Kidney epithelial cell (primary cell): ENCODE data around the gene EXOC6B. TPM values are rescaled to one million over a fixed set of nuclear protein-coding genes. Genes with fewer than 3 reads are reported as not detected.
A peak's percentile ranks its signal among the peaks of the same experiment; 100 is the strongest.

Experiments
- DNase-seq: peaks from one replicate; pipeline ENCODE4 v3.0.0-alpha.2; 2010; ENCODE audit warnings: low read depth
- H3K27me3 ChIP-seq: 2 replicates; pipeline ENCODE4 v1.6.0; 2011; ENCODE audit warnings: low read length; ENCODE audit not compliant: control insufficient read depth, insufficient read depth
- H3K36me3 ChIP-seq: 2 replicates; pipeline ENCODE4 v1.5.1; 2011; ENCODE audit warnings: low read length; ENCODE audit not compliant: control insufficient read depth, insufficient read depth
- H3K4me3 ChIP-seq: 2 replicates; pipeline ENCODE4 v1.5.1; 2011; ENCODE audit warnings: low read depth, mild to moderate bottlenecking, control low read depth, low read length
- total RNA-seq: library from RNA; depleted of rRNA; stranded (reverse); fragments of >200 nt; gene quantifications from 2 replicates; pipeline ENCODE4 v1.2.3, GENCODE V29; 2015
- TF ChIP-seq, protein P1 (sequence below): IDR thresholded peaks from 2 replicates; pipeline ENCODE4 v1.5.1; 2011; ENCODE audit warnings: mild to moderate bottlenecking, moderate library complexity, low read length, control low read depth, inconsistent platforms; ENCODE audit not compliant: insufficient read depth, poor library complexity, severe bottlenecking

The EXOC6B gene
- total RNA-seq, 1 donor from 2014 or later, result 21.8 TPM

DNA sequence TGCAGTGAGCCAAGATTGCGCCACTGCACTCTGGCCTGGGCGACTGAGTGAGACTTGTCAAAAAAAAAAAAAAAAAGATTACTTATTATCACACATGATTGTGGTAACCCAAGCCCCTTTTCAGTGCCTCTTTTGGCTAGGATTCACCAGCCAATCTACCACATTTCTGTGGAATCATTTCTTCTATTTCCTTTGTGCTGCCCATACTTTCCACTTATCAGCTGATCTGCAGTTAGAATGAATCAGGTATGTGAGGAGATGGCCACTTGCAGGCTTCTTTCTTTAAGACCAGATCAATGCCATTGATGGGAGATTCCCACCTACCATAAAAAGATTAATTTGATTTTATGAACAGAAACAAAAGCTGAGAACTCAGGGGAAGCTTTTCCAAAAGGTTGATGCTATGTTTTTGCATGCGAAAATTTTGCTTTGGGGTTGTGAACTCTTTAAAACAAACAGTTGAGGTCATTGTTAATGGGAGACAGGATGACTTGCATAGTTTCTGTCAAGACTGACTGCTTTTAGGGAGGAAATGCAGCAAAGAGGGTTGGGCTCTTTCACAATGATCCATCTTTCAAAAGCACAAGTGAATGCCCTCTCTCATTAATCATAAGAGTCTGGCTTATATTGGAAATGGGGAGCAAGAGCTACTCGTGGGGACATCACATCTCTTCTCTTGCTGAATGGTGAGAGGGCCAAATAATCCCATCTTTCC, 611.2 kb downstream of the EXOC6B start:
- Histone ChIP-seq H3K36me3 (no peaks in the 10 kb centered on the region), H3K27me3 (no peaks in the 10 kb centered on the region), H3K4me3 (no peak overlapping the region)
- no peak for DNase-seq
- TF ChIP-seq, protein P1, sequence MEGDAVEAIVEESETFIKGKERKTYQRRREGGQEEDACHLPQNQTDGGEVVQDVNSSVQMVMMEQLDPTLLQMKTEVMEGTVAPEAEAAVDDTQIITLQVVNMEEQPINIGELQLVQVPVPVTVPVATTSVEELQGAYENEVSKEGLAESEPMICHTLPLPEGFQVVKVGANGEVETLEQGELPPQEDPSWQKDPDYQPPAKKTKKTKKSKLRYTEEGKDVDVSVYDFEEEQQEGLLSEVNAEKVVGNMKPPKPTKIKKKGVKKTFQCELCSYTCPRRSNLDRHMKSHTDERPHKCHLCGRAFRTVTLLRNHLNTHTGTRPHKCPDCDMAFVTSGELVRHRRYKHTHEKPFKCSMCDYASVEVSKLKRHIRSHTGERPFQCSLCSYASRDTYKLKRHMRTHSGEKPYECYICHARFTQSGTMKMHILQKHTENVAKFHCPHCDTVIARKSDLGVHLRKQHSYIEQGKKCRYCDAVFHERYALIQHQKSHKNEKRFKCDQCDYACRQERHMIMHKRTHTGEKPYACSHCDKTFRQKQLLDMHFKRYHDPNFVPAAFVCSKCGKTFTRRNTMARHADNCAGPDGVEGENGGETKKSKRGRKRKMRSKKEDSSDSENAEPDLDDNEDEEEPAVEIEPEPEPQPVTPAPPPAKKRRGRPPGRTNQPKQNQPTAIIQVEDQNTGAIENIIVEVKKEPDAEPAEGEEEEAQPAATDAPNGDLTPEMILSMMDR, result no peak

DNA sequence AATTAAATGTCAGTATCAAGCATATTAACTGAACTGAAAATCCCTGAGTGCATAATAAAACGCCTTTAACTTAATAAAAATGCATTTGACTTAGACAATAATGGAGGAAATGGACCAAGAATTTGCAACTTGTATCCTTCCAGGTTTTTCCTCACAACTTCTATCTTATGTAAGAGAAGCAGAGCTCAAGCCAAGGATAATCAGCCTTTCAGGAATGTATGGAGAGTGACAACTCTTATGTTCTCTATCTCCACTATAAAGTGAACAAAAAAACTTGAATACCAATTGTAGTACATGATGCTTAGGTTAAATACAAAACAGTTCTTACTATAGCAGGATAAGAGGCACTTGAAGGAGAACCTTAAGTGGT, 613.4 kb downstream of the EXOC6B start:
- Histone ChIP-seq H3K27me3 (no peaks in the 10 kb centered on the region), H3K4me3 (no peak overlapping the region), H3K36me3 (no peaks in the 10 kb centered on the region)
- DNase-seq, result no peak
- TF ChIP-seq, protein P1, result no peak

DNA sequence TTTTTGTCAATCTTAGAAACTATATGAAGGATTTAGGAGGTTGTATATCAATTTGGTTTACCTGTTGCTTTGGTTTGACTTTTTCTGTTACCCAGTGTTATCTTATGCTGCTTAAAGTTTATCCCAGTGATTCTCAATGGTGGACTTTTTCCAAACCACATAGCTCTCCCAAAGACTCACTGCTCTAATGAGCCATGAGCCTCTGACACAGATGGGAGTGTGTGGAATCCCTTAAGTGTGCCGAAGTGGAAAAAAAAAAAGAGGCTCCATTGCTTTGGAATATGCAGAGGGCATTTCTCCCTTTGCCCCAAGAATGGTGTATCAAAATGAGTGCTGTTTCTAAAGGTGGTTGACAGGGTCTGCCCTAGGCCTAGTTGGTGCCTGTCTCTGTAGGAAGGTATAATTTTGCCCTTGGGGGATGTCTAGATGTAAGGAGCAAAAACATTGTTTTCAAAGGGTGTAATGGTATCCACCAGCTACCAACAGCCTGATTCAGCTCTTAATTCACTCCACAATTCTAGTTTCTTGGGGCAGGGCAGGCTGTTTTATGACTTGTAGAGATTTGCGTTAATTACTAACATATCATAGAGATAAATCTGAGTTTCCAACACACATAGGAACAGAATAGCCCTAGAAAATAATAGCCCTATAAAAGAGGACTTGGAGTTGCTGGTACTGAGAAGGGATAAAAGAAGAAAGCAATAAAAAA, 613.9 kb downstream of the EXOC6B start:
- Histone ChIP-seq H3K36me3 (no peaks in the 10 kb centered on the region), H3K27me3 (no peaks in the 10 kb centered on the region), H3K4me3 (no peak overlapping the region)
- TF ChIP-seq, protein P1, result no peak
- peak; percentile 37 for DNase-seq

DNA sequence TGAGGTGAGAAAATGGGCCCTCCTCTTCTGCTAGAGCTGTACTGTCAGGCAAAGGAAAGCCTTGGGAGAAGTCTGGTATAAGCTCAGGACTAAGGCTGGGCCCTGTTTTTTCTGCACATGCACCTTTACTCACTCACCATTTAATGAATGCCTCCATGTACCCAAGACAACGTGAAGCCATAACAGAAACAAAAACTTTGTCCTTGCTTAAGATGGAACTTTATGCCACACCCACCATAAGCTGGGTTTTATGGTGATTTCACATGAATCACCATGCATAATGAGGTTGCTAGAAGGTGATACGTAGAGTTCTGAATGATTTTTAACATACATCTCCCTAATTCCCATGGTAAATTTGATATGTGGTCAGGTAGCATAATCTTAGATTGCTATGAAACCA, 614.5 kb downstream of the EXOC6B start:
- Histone ChIP-seq H3K27me3 (no peaks in the 10 kb centered on the region), H3K4me3 (no peak overlapping the region), H3K36me3 (no peaks in the 10 kb centered on the region)
- TF ChIP-seq, protein P1, result no peak
- no peak for DNase-seq

DNA sequence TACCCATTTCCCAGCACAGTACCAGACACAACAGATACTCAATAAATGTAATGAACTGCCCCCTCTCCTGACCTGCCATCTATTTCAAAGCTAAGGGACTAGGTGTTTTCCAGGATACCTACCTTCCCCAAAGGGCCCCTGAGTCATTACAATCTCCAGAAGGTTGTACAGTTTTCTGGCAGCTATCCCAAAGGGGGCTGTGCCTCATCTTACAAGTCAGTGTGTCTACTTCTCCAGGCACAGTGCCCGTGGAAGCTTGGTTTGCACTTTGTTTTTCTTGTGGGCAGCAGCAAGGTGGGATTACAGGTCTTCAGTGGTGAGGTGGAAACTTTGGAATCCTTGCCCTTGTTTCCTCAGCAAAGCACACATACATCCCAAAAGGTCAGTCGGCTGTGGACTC, 615.4 kb downstream of the EXOC6B start:
- DNase-seq, result no peak

More for the DNA sequence above, 615.4 kb downstream of the EXOC6B start:
- H3K27me3 ChIP-seq, result no peaks in the 10 kb centered on the region
- TF ChIP-seq, protein P1, result no peak
- H3K36me3 ChIP-seq, result no peaks in the 10 kb centered on the region
- no peak overlapping the region for H3K4me3 ChIP-seq
